Activated CD8-positive, alpha-beta T cell treated with anti-CD3 and anti-CD28 coated beads for 36 hours (primary cell): ENCODE data around the gene PATJ. TPM values are rescaled to one million over a fixed set of nuclear protein-coding genes. Genes with fewer than 3 reads are reported as not detected.
A peak's percentile ranks its signal among the peaks of the same experiment; 100 is the strongest.

Experiments used
- ATAC-seq: fragments of 200-7000 bp; cut with Tn5 transposase; one replicate; pipeline ENCODE4 v1.10.0; 2021; ENCODE audit warnings: mild to moderate bottlenecking, moderate library complexity
- CTCF ChIA-PET: fragments of 350-600 bp; sonication (Branson Sonifier 250); formaldehyde crosslinking; loops from one replicate; lab custom pipeline; 2021; ENCODE audit warnings: antibody characterized with exemption; lab: Charles Lee
- POLR2A ChIA-PET: fragments of 350-600 bp; sonication (Branson Sonifier 250); formaldehyde crosslinking; loops from one replicate; lab custom pipeline; 2021; ENCODE audit warnings: antibody characterized with exemption; lab: Charles Lee
- DNase-seq: peaks from one replicate; pipeline ENCODE4 v3.0.0-alpha.2; 2020
- H3K27ac Mint-ChIP-seq: one replicate; pipeline ENCODE4 v1.8.0; 2021; ENCODE audit warnings: mild to moderate bottlenecking, mixed read lengths
- H3K27me3 Mint-ChIP-seq: one replicate; pipeline ENCODE4 v1.8.0; 2021; ENCODE audit warnings: mixed read lengths
- H3K36me3 Mint-ChIP-seq: one replicate; pipeline ENCODE4 v1.8.0; 2021; ENCODE audit warnings: low read depth, mixed read lengths
- H3K4me1 Mint-ChIP-seq: one replicate; pipeline ENCODE4 v1.8.0; 2021; ENCODE audit warnings: low read depth, mixed read lengths
- H3K4me3 Mint-ChIP-seq: one replicate; pipeline ENCODE4 v1.8.0; 2021; ENCODE audit warnings: mild to moderate bottlenecking, moderate library complexity, mixed read lengths
- H3K9me3 Mint-ChIP-seq: one replicate; pipeline ENCODE4 v1.8.0; 2021; ENCODE audit warnings: mixed read lengths
- intact Hi-C: fragments of 100-400 bp; cut with micrococcal nuclease; formaldehyde crosslinking; loops from one replicate; pipeline ENCODE4 v1.10.0; 2022
- total RNA-seq, 2 experiments: library from RNA; stranded (reverse); gene quantifications; one replicate each; pipeline ENCODE4 v1.2.3, GENCODE V29; 2021
- TF ChIP-seq, protein P1 (sequence below): fragments of 200-600 bp; IDR thresholded peaks from one replicate; pipeline ENCODE4 v1.8.0; 2022; ENCODE audit warnings: antibody characterized with exemption, mild to moderate bottlenecking

PATJ gene
- total RNA-seq, 2 experiments from 2014 or later: 8.1 to 9.2 TPM

DNA sequence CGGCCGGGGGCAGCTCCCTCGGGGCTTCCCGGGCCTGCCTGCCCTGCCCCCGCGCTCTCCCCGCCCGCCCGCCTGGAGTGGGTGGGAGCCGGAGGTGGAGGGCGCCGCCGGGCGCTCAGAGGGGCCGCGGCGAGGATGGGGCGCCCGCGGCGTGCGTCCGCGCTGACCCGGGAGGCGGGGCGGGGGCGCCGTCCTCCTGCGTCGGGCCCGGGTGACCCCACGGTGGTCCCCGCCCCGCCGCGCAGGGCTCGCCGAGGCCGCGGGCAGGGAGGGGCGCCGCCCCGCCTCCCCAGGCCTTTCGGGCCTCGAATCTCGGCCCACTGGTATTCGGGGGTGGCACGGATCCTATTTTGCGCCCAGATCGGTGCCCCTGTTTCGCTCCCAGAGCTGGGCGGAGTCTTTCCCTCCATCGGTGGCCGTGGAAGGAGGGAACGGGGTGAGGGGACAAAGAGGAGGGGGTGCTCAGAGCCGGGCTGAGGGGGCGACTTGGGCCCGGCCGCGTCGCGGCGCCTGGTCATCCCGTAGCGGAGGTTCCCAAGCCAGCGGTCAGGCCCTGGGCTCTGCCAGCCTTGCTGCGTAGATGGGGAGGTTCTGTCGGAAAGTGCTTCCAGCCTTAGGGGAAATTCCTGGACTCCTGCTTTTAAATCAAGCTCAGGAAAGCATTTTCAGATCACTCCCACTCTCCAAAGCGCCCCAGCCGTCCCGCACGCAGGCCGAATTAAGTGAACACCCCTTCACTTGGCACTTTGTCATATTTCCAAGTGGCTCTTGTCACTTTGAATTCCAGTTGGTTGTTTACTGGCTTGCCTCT, 545 bp downstream of the PATJ start:
- DNase-seq: no peak
- Mint-ChIP-seq H3K9me3 (no peaks in the 10 kb centered on the region), H3K36me3 (no peaks in the 10 kb centered on the region), H3K27me3 (no peaks in the 10 kb centered on the region), H3K4me1 (peaks cover 19% of the 10 kb centered on the region), H3K27ac (peak overlapping the region; percentile 49), H3K4me3 (peak overlapping the region; percentile 93)
- ChIA-PET CTCF (no interaction called here), POLR2A (interaction anchor here (1.3 to 1.4 kb wide), 2 partner anchors 17 to 21 kb away, joined by 3 read pairs; no protein-coding TSS in a partner anchor)
- intact Hi-C loops: no loop called here
- TF ChIP-seq, protein P1, sequence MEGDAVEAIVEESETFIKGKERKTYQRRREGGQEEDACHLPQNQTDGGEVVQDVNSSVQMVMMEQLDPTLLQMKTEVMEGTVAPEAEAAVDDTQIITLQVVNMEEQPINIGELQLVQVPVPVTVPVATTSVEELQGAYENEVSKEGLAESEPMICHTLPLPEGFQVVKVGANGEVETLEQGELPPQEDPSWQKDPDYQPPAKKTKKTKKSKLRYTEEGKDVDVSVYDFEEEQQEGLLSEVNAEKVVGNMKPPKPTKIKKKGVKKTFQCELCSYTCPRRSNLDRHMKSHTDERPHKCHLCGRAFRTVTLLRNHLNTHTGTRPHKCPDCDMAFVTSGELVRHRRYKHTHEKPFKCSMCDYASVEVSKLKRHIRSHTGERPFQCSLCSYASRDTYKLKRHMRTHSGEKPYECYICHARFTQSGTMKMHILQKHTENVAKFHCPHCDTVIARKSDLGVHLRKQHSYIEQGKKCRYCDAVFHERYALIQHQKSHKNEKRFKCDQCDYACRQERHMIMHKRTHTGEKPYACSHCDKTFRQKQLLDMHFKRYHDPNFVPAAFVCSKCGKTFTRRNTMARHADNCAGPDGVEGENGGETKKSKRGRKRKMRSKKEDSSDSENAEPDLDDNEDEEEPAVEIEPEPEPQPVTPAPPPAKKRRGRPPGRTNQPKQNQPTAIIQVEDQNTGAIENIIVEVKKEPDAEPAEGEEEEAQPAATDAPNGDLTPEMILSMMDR: no peak
- peak; percentile 71 for ATAC-seq

DNA sequence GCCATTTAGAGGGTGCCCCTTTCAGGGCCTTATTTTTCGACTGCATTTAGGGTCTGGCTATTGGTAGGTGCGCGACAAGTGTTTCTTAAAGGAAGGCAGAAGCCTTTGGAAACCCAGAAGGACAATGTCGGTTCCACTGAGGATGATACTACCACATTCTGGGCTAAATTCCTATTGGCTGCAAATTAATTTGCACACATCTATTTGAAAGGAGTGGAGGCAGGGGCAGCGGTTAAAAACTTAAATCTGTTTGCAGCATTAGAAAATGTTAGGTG, 1.1 kb downstream of the PATJ start:
- H3K36me3 Mint-ChIP-seq: no peaks in the 10 kb centered on the region
- H3K27ac Mint-ChIP-seq: peak overlapping the region; percentile 49
- DNase-seq (no peak), ATAC-seq (no peak)
- no peaks in the 10 kb centered on the region for H3K9me3 Mint-ChIP-seq
- H3K4me3 Mint-ChIP-seq: peak overlapping the region; percentile 65
- ChIA-PET POLR2A (interaction anchor here (1.3 to 1.4 kb wide), 2 partner anchors 18 to 22 kb away, joined by 3 read pairs; no protein-coding TSS in a partner anchor), CTCF (no interaction called here)
- intact Hi-C loops: no loop called here
- no peaks in the 10 kb centered on the region for H3K27me3 Mint-ChIP-seq
- H3K4me1 Mint-ChIP-seq: peaks cover 19% of the 10 kb centered on the region
- TF ChIP-seq, protein P1: no peak

DNA sequence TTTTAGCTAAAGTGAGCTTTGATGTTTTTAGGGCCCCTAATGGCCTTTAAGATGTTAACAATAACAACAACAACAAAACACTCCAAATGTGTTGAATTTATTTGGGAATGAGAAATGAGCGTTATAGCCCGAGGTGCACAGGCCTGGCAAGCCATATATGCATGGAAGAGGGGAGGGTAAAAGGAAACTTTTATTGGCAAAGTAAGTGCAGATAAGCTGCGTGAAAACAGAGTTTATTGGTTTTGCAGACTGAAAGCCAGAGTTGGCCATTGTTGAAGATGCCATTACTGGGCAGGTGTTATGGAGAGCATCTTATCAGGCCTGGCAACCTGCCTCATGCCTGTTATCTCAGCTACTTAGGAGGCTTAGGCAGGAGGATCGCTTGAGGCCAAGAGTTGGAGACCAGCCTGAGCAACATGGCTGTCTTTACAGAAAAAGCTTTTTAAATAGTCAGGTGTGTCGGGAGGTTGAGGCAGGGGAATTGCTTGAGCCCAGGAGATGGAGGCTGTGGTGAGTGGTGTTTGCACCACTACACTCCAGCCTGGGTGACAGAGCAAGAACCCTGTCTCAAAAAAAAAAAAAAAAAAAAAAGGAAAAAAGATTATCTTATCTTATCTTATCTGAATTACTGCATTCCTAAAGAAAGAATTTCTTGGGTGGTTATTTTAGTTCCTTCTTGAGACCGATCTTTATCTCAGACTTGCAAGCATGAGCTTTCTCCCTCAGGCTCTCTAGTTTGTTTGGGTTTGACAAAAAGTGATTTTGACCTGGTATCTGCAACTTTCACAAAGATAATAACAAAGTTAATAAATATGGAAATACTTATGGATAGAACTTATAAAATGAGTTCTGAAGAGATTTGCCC, 1.7 kb downstream of the PATJ start:
- CTCF ChIA-PET: interaction anchor here (1.1 kb wide), 1 partner anchor 15 kb away, joined by 3 read pairs; no protein-coding TSS in a partner anchor

DNA sequence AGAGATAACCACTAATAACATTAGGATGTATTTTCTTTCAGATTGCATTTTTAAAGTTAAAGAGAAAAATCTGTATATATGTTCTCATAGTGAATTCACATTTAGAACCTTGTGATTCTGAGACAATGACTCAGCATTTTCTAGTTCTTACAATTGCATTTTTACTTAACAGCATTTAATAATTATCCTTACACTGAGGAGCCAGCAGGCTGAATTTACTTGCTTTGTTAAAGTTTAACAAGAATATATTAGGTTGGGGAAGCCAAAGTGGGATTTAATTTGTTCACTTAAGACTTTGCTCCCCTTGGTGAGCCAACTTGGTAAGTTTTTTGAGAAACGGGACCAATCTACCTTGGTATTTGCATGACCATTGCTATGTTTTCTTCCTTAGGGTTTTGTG, 4.5 kb downstream of the PATJ start:
- Mint-ChIP-seq H3K4me3 (no peak overlapping the region), H3K27me3 (no peaks in the 10 kb centered on the region), H3K36me3 (no peaks in the 10 kb centered on the region), H3K4me1 (peaks cover 15% of the 10 kb centered on the region), H3K27ac (no peak overlapping the region), H3K9me3 (no peaks in the 10 kb centered on the region)
- TF ChIP-seq, protein P1: no peak
- ChIA-PET CTCF (interaction anchor here (0.9 kb wide), 1 partner anchor 813 kb away, joined by 3 read pairs; no protein-coding TSS in a partner anchor), POLR2A (no interaction called here)
- ATAC-seq (no peak), DNase-seq (no peak)
- intact Hi-C loops: no loop called here

More for the DNA sequence above, 1.7 kb downstream of the PATJ start:
- H3K4me3 Mint-ChIP-seq: peak overlapping the region; percentile 65
- POLR2A ChIA-PET: interaction anchor here (1.3 kb wide), 1 partner anchor 22 kb away, joined by 3 read pairs; no protein-coding TSS in a partner anchor
- intact Hi-C loops: no loop called here
- H3K4me1 Mint-ChIP-seq: peaks cover 19% of the 10 kb centered on the region
- DNase-seq: no peak
- H3K27ac Mint-ChIP-seq: peak overlapping the region; percentile 49
- H3K9me3 Mint-ChIP-seq: no peaks in the 10 kb centered on the region
- TF ChIP-seq, protein P1: no peak
- no peaks in the 10 kb centered on the region for H3K27me3 Mint-ChIP-seq
- ATAC-seq: no peak
- H3K36me3 Mint-ChIP-seq: no peaks in the 10 kb centered on the region
